H9 (cell line): ENCODE results near the gene CCDC102A. TPM values are rescaled to one million over a fixed set of nuclear protein-coding genes. Genes with fewer than 3 reads are reported as not detected.

Experiments used
- DNase-seq: peaks from one replicate; pipeline ENCODE4 v3.0.0-alpha.2; 2017
- H2AFZ ChIP-seq: one replicate; pipeline ENCODE4 v1.6.1; 2013; ENCODE audit warnings: mild to moderate bottlenecking, low read length, control low read depth, moderate library complexity
- H2AK5ac ChIP-seq: 2 replicates; pipeline ENCODE4 v1.6.1; 2013; ENCODE audit warnings: low read length, control low read depth, mixed read lengths; ENCODE audit not compliant: insufficient read length
- H2BK120ac ChIP-seq: one replicate; pipeline ENCODE4 v1.6.1; 2013; ENCODE audit warnings: low read depth, mild to moderate bottlenecking, low read length, control low read depth, inconsistent platforms; ENCODE audit not compliant: poor library complexity, severe bottlenecking
- H2BK12ac ChIP-seq: 2 replicates; pipeline ENCODE4 v1.6.1; 2013; ENCODE audit warnings: low read length, control low read depth, mixed read lengths, low read depth; ENCODE audit not compliant: insufficient read length
- H2BK15ac ChIP-seq: 2 replicates; pipeline ENCODE4 v1.6.1; 2013; ENCODE audit warnings: low read depth, low read length, control low read depth
- H2BK20ac ChIP-seq: one replicate; pipeline ENCODE4 v1.6.1; 2013; ENCODE audit warnings: low read depth, mild to moderate bottlenecking, low read length, control low read depth, inconsistent platforms; ENCODE audit not compliant: poor library complexity, severe bottlenecking
- H2BK5ac ChIP-seq: 2 replicates; pipeline ENCODE4 v1.6.1; 2013; ENCODE audit warnings: low read length, control low read depth, mixed read lengths; ENCODE audit not compliant: insufficient read length
- H3K14ac ChIP-seq: 2 replicates; pipeline ENCODE4 v1.6.1; 2013; ENCODE audit warnings: low read length, control low read depth; ENCODE audit not compliant: insufficient read depth
- H3K18ac ChIP-seq: 2 replicates; pipeline ENCODE4 v1.6.1; 2013; ENCODE audit warnings: low read depth, mild to moderate bottlenecking, mixed read lengths, low read length, control low read depth; ENCODE audit not compliant: insufficient read length
- H3K23ac ChIP-seq: 2 replicates; pipeline ENCODE4 v1.6.1; 2013; ENCODE audit warnings: low read length, control low read depth, mixed read lengths, low read depth; ENCODE audit not compliant: insufficient read length
- H3K23me2 ChIP-seq: 2 replicates; pipeline ENCODE4 v1.6.1; 2013; ENCODE audit warnings: low read depth, mild to moderate bottlenecking, mixed read lengths, low read length, control low read depth; ENCODE audit not compliant: insufficient read length, poor library complexity, severe bottlenecking
- H3K27ac ChIP-seq: 2 replicates; pipeline ENCODE4 v1.5.1; 2013; ENCODE audit warnings: low read length, control low read depth, mixed read lengths, low read depth; ENCODE audit not compliant: insufficient read length
- H3K27me3 ChIP-seq: 2 replicates; pipeline ENCODE4 v1.6.1; 2013; ENCODE audit warnings: low read length, control low read depth, inconsistent platforms; ENCODE audit not compliant: insufficient read depth
- H3K4ac ChIP-seq: 2 replicates; pipeline ENCODE4 v1.6.1; 2013; ENCODE audit warnings: low read depth, mild to moderate bottlenecking, control low read depth, inconsistent platforms, low read length, moderate library complexity
- H3K4me1 ChIP-seq: 2 replicates; pipeline ENCODE4 v1.6.1; 2013; ENCODE audit warnings: low read length, control low read depth, inconsistent platforms; ENCODE audit not compliant: insufficient read depth
- H3K4me2 ChIP-seq: 2 replicates; pipeline ENCODE4 v1.6.1; 2013; ENCODE audit warnings: low read length, control low read depth, mixed read lengths; ENCODE audit not compliant: insufficient read length, insufficient read depth
- H3K56ac ChIP-seq: 2 replicates; pipeline ENCODE4 v1.6.1; 2013; ENCODE audit warnings: low read depth, mild to moderate bottlenecking, mixed read lengths, low read length, control low read depth; ENCODE audit not compliant: insufficient read length
- H3K79me1 ChIP-seq: 2 replicates; pipeline ENCODE4 v1.6.1; 2013; ENCODE audit warnings: low read depth, mild to moderate bottlenecking, moderate library complexity, low read length, control low read depth, inconsistent platforms; ENCODE audit not compliant: insufficient read depth, poor library complexity, severe bottlenecking
- H3K79me2 ChIP-seq: 2 replicates; pipeline ENCODE4 v1.6.1; 2013; ENCODE audit warnings: low read length, control low read depth, inconsistent platforms; ENCODE audit not compliant: insufficient read depth
- H3K9ac ChIP-seq: 2 replicates; pipeline ENCODE4 v1.6.1; 2013; ENCODE audit warnings: low read length, control low read depth, mixed read lengths; ENCODE audit not compliant: insufficient read length; ENCODE audit errors: extremely low read depth
- H3K9me3 ChIP-seq: one replicate; pipeline ENCODE4 v1.6.1; 2013; ENCODE audit warnings: low read depth, low read length, inconsistent platforms; ENCODE audit not compliant: control insufficient read depth
- H3T11ph ChIP-seq: one replicate; pipeline ENCODE4 v1.6.1; 2013; ENCODE audit warnings: mild to moderate bottlenecking, low read length, control low read depth, inconsistent platforms
- H4K20me1 ChIP-seq: one replicate; pipeline ENCODE4 v1.6.1; 2013; ENCODE audit not compliant: control insufficient read depth, insufficient read length, insufficient read depth
- H4K5ac ChIP-seq: 2 replicates; pipeline ENCODE4 v1.6.1; 2013; ENCODE audit warnings: low read depth, mild to moderate bottlenecking, mixed read lengths, low read length, control low read depth; ENCODE audit not compliant: insufficient read length
- H4K8ac ChIP-seq: replicated peaks from 2 replicates; pipeline ENCODE4 v1.6.1; 2013; ENCODE audit warnings: low read length, control low read depth, mixed read lengths, low read depth; ENCODE audit not compliant: insufficient read length
- H4K91ac ChIP-seq: 2 replicates; pipeline ENCODE4 v1.6.1; 2013; ENCODE audit warnings: low read depth, mild to moderate bottlenecking, moderate library complexity, mixed read lengths, low read length, control low read depth; ENCODE audit not compliant: insufficient read length
- H3K27ac Mint-ChIP-seq, 3 experiments: 2 replicates in 2 of 3; 3 replicates in 1 of 3; pipeline ENCODE4 v1.8.0; 2020 to 2021; ENCODE audit warnings: mixed read lengths in 3 of 3, mild to moderate bottlenecking in 1 of 3, moderate library complexity in 1 of 3
- H3K27me3 Mint-ChIP-seq: 2 replicates; pipeline ENCODE4 v1.8.0; 2021; ENCODE audit warnings: low read depth, mild to moderate bottlenecking, moderate library complexity, mixed read lengths
- H3K36me3 Mint-ChIP-seq, 3 experiments: 2 replicates in 2 of 3; 3 replicates in 1 of 3; pipeline ENCODE4 v1.8.0; 2020 to 2021; ENCODE audit warnings: low read depth in 3 of 3, mixed read lengths in 3 of 3; ENCODE audit not compliant: insufficient read depth in 1 of 3
- H3K4me1 Mint-ChIP-seq, 2 experiments: 2 replicates each; pipeline ENCODE4 v1.8.0; 2020; ENCODE audit warnings: mixed read lengths in 2 of 2
- H3K4me3 Mint-ChIP-seq, 2 experiments: 2 replicates in 1 of 2; 3 replicates in 1 of 2; pipeline ENCODE4 v1.8.0; 2020 to 2021; ENCODE audit warnings: mild to moderate bottlenecking in 2 of 2, mixed read lengths in 2 of 2, moderate library complexity in 1 of 2
- H3K9me3 Mint-ChIP-seq, 2 experiments: 2 replicates in 1 of 2; 3 replicates in 1 of 2; pipeline ENCODE4 v1.8.0; 2020; ENCODE audit warnings: mild to moderate bottlenecking in 2 of 2, mixed read lengths in 2 of 2, moderate library complexity in 1 of 2
- WGBS: extraction: QIAGEN DNeasy Blood & Tissue Kit; methylation state at CpG from one replicate; pipeline ENCODE4 v1.1.7; 2013; ENCODE audit warnings: missing lambda C conversion rate, low lambda C conversion rate, mixed read lengths; ENCODE audit not compliant: insufficient read length; ENCODE audit errors: extremely low coverage; 5-methylcytosine and 5-hydroxymethylcytosine counted together
- total RNA-seq: library from RNA; stranded (reverse); gene quantifications from 2 replicates; pipeline ENCODE4 v1.2.1, GENCODE V29; 2021
- TF ChIP-seq, protein P1 (sequence below): fragments of 200-600 bp; sonication (generic); conservative IDR thresholded peaks from 3 replicates; pipeline ENCODE4 v1.8.0; 2021; ENCODE audit warnings: antibody characterized with exemption, mild to moderate bottlenecking

Gene CCDC102A
- total RNA-seq, 1 experiment from 2014 or later, result 8.2 TPM

- Histone ChIP-seq H4K8ac (no peak overlapping the region), H3K27me3 (no peaks in the 10 kb centered on the region; the same call in 1 of the 2 replicates), H3T11ph (no peak overlapping the region), H2BK15ac (no peak overlapping the region), H3K56ac (no peak overlapping the region), H3K23me2 (peaks cover 4% of the 10 kb centered on the region), H3K9me3 (no peaks in the 10 kb centered on the region), H4K20me1 (no peaks in the 10 kb centered on the region), H3K9ac (no peak overlapping the region), H3K23ac (no peak overlapping the region), H4K91ac (no peak overlapping the region), H3K18ac (peak overlapping the region; percentile 28), H2AFZ (no peak overlapping the region), H3K4me1 (peaks cover 10% of the 10 kb centered on the region; the same call in 1 of the 2 replicates), H3K4me2 (peak overlapping the region; percentile 52), H3K4ac (no peak overlapping the region), H4K5ac (no peak overlapping the region), H3K27ac (no peak overlapping the region), H3K14ac (no peak overlapping the region), H3K79me2 (no peaks in the 10 kb centered on the region), H2BK120ac (no peak overlapping the region), H2BK5ac (no peak overlapping the region), H2AK5ac (no peak overlapping the region), H2BK20ac (no peak overlapping the region), H2BK12ac (no peak overlapping the region), H3K79me1 (no peaks in the 10 kb centered on the region)
- Mint-ChIP-seq H3K4me1 (peaks cover 54 to 57% of the 10 kb centered on the region in 2 experiments), H3K4me3 (peak overlapping the region; percentile 73 to 82), H3K27ac (peak overlapping the region in 1 of 3 experiments; percentile 73; a peak in 2 of 7 replicates), H3K9me3 (no peaks in the 10 kb centered on the region), H3K27me3 (peaks cover 31% of the 10 kb centered on the region), H3K36me3 (peaks cover 12 to 23% (median 23%) of the 10 kb centered on the region in 3 experiments; a peak in 6 of 7 replicates)
- no CpG with 5 or more reads among the region's 50 CpGs for WGBS
- TF ChIP-seq, protein P1, sequence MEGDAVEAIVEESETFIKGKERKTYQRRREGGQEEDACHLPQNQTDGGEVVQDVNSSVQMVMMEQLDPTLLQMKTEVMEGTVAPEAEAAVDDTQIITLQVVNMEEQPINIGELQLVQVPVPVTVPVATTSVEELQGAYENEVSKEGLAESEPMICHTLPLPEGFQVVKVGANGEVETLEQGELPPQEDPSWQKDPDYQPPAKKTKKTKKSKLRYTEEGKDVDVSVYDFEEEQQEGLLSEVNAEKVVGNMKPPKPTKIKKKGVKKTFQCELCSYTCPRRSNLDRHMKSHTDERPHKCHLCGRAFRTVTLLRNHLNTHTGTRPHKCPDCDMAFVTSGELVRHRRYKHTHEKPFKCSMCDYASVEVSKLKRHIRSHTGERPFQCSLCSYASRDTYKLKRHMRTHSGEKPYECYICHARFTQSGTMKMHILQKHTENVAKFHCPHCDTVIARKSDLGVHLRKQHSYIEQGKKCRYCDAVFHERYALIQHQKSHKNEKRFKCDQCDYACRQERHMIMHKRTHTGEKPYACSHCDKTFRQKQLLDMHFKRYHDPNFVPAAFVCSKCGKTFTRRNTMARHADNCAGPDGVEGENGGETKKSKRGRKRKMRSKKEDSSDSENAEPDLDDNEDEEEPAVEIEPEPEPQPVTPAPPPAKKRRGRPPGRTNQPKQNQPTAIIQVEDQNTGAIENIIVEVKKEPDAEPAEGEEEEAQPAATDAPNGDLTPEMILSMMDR, result peak; percentile 38; the same call in 2 of the 3 replicates
- peak; percentile 96 for DNase-seq
Measured at GRCh38 chr16:57535680-57536305, 578 bp downstream of the CCDC102A start.
